Stimulated activated CD4-positive, alpha-beta T cell treated with anti-CD3 and anti-CD28 coated beads, Interleukin-1b, Interleukin-23, amount 100 ng/mL, for 4 hours (primary cell): ENCODE measurements around the gene NYAP2.

ENCODE experiments used
- DNase-seq, 2 donors: peaks; one replicate each; pipeline ENCODE4 v3.0.0-alpha.2; 2020; ENCODE audit warnings: low read depth in 2 of 2

Gene NYAP2

GRCh38 chr2:225484751-225485150, 85.2 kb downstream of the NYAP2 start:
- DNase-seq = no peak

GRCh38 chr2:225486236-225486635, 86.7 kb downstream of the NYAP2 start:
- no peak for DNase-seq

- no peak for DNase-seq
These were observed 88.4 kb downstream of the NYAP2 start for GRCh38 chr2:225487878-225488416.

DNA sequence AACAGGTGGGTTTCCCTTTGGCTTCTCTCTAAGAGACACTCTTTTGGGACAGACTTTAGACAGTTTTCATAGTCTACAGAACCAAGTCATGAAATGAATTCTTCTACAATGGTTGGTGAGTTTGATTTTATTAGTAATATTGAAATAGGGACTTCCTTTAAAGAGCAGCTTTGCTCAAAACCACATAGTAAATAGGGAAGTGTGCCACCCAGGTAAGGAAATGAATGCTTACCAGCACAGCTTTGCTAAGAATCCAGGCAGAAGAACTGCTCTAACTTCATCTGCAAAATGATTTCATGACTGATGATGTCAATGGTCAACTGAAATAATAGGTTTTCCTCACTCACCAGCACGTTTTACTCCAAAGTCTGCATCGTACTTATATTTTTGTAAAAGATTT, 89.2 kb downstream of the NYAP2 start:
- DNase-seq = no peak

GRCh38 chr2:225493420-225494099, 94.0 kb downstream of the NYAP2 start:
- no peak for DNase-seq

- DNase-seq = no peak
These were observed 94.6 kb downstream of the NYAP2 start for GRCh38 chr2:225494100-225494459.

- DNase-seq = no peak
These were observed 96.2 kb downstream of the NYAP2 start for GRCh38 chr2:225495706-225496105.

- no peak for DNase-seq
These were observed 97.1 kb downstream of the NYAP2 start for GRCh38 chr2:225496568-225496967.

DNA sequence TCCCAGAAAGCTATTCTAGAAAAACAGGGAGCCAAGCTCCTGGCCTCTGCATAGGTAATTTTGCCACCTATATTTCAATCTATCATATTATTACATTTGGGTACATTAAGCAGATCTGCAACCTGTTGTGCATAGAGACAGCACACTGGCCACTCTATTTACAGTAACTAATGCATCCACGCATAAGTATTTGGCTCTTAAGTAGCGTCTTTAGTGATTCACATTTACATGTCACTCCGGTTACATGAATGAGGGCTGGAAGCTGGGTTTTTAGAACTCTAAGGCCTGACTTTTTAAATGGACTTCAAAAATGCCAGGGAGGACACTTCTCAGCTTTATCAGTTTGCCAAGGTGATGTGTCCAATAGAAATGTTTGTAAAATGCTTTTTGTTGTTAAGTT, 97.7 kb downstream of the NYAP2 start:
- DNase-seq = no peak

DNA sequence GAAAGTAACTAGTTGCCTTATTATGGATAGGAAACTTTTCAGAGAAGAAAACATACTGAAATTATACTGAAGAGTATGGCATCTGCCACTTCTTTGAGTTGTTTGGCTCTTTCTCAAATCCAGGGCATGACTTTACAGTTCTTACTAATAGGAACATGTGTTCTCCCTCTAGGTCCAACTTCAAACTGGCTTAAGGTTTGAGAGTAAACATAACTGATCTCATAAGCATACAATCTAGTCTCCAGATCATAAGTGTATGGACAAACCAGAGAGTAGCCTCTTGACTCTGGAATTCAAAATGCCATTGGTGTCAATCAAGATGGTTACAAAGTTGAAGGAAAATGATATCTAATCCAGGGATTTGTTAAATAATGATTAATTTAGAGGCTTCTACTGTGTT, 101.5 kb downstream of the NYAP2 start:
- no peak for DNase-seq

- no peak for DNase-seq
These were observed 103.5 kb downstream of the NYAP2 start for GRCh38 chr2:225502971-225503370.

- no peak for DNase-seq
These were observed 111.3 kb downstream of the NYAP2 start for GRCh38 chr2:225510796-225511195.

- no peak for DNase-seq
These were observed 113.0 kb downstream of the NYAP2 start for GRCh38 chr2:225512469-225512868.

DNA sequence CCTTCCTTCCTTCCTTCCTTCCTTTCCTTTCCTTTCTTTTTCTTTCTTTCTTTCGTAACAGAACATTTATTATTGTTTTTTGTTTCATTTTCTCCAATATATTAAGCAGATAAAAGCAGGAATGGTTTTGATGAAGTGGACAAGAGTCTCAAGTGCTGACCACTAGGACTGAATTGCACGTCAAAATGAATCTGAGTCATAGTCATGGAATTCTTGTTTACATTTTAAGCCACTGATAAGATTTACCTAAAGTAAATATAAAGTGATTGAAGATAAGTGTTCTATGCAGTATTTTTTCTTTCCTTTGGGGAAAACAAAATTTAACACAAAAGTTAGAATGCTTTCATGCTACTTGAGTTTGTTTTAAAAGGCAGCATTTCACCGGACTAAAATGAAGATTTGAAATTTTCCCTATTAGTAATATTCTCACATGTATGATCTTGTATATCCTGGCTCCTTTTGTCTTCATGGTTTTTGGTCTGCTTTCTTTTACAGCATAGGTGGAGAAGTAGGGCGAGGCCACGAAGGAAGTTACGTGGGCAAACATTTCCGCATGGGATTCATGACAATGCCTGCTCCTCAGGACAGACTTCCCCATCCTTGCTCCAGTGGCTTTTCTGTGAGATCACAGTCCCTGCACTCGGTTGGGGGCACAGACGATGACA, 113.5 kb downstream of the NYAP2 start:
- no peak for DNase-seq

DNA sequence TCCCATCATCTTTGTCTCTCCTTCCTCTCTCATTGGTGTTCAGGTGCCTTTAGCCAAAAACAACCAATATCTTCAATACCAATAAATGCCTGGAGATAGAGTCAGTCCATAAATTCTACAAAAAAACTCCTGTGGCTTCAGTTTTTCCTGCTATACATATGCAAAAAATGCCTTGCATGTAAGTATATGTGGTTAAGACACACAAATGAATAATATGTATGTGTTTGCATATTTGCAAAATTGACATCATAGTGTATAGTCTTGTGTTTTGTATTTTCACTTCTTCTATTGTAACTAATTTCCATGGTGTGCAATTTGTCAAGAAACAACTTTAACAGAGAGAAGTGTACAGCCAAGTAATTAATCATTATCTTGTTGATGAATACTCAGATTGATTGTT, 115.5 kb downstream of the NYAP2 start:
- no peak for DNase-seq

- DNase-seq = no peak
These were observed 127.4 kb downstream of the NYAP2 start for GRCh38 chr2:225526760-225527390.

DNA sequence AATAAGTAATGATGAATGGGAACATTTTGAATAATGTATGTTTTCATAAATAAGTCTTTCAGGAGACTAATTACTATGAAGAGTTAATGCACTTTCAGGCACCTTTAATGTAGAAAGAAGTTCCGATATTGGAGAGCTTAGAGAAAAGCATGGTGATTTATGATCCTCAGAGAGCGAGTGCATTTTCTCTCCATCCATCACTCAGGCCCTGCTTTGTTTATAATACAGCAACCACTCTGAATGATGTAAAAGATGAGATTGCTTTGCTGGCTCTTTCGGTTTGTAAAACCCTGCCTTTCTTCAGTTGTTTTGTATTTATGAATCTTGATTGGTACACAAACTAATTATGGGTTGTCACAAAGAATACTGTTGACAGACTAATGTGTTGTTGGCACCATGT, 132.0 kb downstream of the NYAP2 start:
- no peak for DNase-seq

- DNase-seq = no peak
These were observed 132.6 kb downstream of the NYAP2 start for GRCh38 chr2:225532096-225532495.

GRCh38 chr2:225534037-225534436, 134.5 kb downstream of the NYAP2 start:
- DNase-seq = no peak

DNA sequence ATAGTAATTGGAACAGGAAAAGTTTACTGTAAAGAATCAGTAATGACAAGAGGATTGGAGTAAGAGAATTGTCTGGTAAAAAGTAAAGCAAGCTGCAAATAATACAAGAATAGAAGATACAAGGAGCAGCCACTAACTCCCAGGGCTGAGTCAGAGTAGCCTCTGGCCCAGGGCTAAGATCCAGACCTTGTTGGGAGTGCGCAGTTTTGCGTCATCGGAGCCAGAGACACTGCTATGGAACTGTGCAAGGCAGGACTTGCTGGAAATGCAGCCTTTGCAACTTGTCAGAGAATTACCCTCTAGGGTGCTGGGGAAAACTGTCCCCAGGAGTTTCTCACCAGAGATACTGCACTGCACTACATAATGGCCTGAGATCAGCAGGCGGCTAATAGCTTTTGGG, 135.2 kb downstream of the NYAP2 start:
- no peak for DNase-seq

- no peak for DNase-seq
These were observed 136.5 kb downstream of the NYAP2 start for GRCh38 chr2:225536036-225536435.

DNA sequence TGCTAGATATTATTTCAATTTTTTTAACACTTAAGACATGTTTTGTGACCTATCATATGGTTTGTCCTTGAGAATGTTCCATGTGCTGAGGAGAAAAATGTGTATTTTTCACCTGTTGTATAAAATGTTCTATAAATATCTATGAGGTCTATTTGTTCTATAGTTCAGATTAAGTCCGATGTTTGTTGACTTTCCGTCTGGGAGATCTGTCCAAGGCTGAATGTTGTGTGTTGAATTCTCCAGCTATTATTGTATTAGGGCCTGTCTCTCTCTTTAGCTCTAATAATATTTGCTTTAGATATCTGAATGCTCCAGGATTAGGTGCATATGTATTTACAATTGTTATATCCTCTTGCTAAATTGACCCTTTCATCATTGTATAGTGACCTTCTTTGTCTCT, 144.1 kb downstream of the NYAP2 start:
- no peak for DNase-seq

DNA sequence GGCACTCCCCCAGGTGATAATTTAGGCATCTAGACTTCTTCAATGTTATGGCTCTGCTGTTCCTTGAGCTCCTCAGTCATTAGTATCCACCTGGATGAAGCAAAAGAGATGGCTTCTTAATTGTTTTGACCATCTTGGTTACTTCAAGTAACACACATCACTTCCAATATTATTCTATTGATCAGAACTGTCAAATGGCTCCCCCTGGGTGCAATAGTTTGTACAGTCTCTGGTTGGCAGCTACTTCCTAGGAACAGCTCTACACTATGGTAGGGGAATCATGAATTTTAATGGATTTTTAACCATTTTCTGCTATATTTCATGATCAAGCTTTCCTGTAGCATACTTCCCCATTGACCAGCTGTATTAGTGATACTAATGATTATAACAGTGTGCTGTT, 157.0 kb downstream of the NYAP2 start:
- DNase-seq = no peak
